Body of pancreas (tissue), 4 donors: ENCODE measurements around the gene CDK4. TPM values are rescaled to one million over a fixed set of nuclear protein-coding genes. Genes with fewer than 3 reads are reported as not detected.

Source experiments
- ATAC-seq: fragments of 150-250 bp; one replicate; pipeline ENCODE4 v1.9.1; 2016
- DNase-seq, 4 donors: peaks; one replicate each; pipeline ENCODE4 v3.0.0-alpha.2; 2019
- H3K27ac ChIP-seq, 4 donors: fragments of 200-600 bp; sonication (generic); 1 replicate in 3 of 4; 2 replicates in 1 of 4; pipeline versions ENCODE4 v1.5.1 to v1.6.1; 2016 to 2019; ENCODE audit warnings: mild to moderate bottlenecking in 1 of 4, mixed read lengths in 1 of 4, moderate library complexity in 1 of 4
- H3K27me3 ChIP-seq, 2 donors: fragments of 200-600 bp; sonication (generic); one replicate each; pipeline ENCODE4 v1.6.0; 2016; ENCODE audit warnings: mild to moderate bottlenecking in 1 of 2
- H3K36me3 ChIP-seq, 2 donors: fragments of 200-600 bp; sonication (generic); replicated peaks in 1 of 2; 2 replicates each; pipeline ENCODE4 v1.5.1; 2016; ENCODE audit warnings: low read depth in 2 of 2; ENCODE audit not compliant: insufficient read depth in 1 of 2
- H3K4me1 ChIP-seq: fragments of 200-600 bp; sonication (generic); one replicate; pipeline ENCODE4 v1.6.0; 2016
- H3K4me3 ChIP-seq, 2 donors: fragments of 200-600 bp; sonication (generic); 1 replicate in 1 of 2; 2 replicates in 1 of 2; pipeline ENCODE4 v1.5.1; 2016 to 2019
- H3K9me3 ChIP-seq, 3 donors: fragments of 200-600 bp; sonication (generic); 1 replicate in 2 of 3; 2 replicates in 1 of 3; pipeline ENCODE4 v1.5.1; 2016
- POLR2A ChIP-seq, 3 donors: fragments of 450-650 bp; IDR thresholded peaks; one replicate each; pipeline ENCODE4 v1.6.1; 2016; ENCODE audit warnings: antibody characterized with exemption in 3 of 3, mild to moderate bottlenecking in 2 of 3
- WGBS, 2 donors: methylation state at CpG; one replicate each; pipeline ENCODE4 v1.1.5; 2017; 5-methylcytosine and 5-hydroxymethylcytosine counted together
- intact Hi-C: fragments of 100-400 bp; cut with DNase I; formaldehyde crosslinking; loops from one replicate; pipeline ENCODE4 v1.15.1; 2023
- total RNA-seq, 2 donors: library from RNA; depleted of rRNA; stranded (reverse); fragments of >200 nt; gene quantifications; one replicate each; pipeline ENCODE4 v1.1.0, GENCODE V29; 2016
- TF ChIP-seq, protein P1 (sequence below), 7 experiments: fragments of 450-650 bp in 4 of 7; fragments of 200-600 bp in 3 of 7; sonication (generic) in 3 of 7; IDR thresholded peaks; one replicate each; pipeline ENCODE4 v1.5.1; 2016 to 2019; ENCODE audit warnings: antibody characterized with exemption in 7 of 7

CDK4 gene
- total RNA-seq, 2 donors from 2014 or later, result 27.0 to 81.2 TPM

DNA sequence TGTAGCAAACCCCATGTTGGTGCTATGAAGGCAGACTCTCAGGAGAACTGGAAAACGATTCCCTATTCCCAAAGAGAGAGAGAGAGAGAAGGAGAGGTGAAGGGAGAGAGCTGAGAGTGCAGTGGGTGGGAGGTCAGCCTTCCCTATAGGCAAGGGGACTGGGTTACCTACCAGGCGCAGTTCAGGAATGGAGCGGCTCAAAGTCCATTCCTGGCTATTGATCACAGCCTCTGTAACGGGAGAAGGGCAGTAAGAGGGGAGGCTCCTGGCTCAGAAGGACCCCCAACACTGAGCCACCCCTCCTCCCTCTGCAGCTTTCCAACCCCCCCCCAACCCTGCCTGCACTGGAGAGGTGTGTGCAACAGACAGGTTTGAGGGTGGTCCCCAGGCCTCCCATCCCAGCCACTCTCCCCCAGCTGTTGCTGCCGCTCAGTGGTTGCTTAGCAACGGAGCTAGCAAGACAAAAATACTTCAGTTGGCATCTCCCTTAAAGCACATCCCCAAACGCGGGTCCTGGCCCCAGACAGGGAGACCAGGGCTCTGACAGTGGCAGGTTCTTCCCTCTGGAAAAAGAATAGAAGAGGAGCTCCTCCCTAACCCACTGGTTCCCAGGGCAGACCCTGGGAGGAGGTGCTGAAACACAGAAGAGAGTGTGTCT, 16.8 kb downstream of the CDK4 start:
- peaks cover 11 to 48% of the 10 kb centered on the region in 2 donors for H3K27me3 ChIP-seq
- no peaks in the 10 kb centered on the region for H3K36me3 ChIP-seq
- H3K4me3 ChIP-seq, result no peak overlapping the region
- H3K4me1 ChIP-seq, result peaks cover 31% of the 10 kb centered on the region
- H3K9me3 ChIP-seq, result no peaks in the 10 kb centered on the region
- ATAC-seq (no peak), DNase-seq (no peak)
- no peak for TF ChIP-seq POLR2A (IDR thresholded peaks at IDR 0.05)
- TF ChIP-seq, protein P1, sequence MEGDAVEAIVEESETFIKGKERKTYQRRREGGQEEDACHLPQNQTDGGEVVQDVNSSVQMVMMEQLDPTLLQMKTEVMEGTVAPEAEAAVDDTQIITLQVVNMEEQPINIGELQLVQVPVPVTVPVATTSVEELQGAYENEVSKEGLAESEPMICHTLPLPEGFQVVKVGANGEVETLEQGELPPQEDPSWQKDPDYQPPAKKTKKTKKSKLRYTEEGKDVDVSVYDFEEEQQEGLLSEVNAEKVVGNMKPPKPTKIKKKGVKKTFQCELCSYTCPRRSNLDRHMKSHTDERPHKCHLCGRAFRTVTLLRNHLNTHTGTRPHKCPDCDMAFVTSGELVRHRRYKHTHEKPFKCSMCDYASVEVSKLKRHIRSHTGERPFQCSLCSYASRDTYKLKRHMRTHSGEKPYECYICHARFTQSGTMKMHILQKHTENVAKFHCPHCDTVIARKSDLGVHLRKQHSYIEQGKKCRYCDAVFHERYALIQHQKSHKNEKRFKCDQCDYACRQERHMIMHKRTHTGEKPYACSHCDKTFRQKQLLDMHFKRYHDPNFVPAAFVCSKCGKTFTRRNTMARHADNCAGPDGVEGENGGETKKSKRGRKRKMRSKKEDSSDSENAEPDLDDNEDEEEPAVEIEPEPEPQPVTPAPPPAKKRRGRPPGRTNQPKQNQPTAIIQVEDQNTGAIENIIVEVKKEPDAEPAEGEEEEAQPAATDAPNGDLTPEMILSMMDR (IDR thresholded peaks at IDR 0.05), result no peak
- intact Hi-C loops, result no loop called here
- no peak overlapping the region for H3K27ac ChIP-seq
- WGBS, 2 donors, result 1 to 19% methylated on average over 7 to 8 of the region's 8 CpGs

DNA sequence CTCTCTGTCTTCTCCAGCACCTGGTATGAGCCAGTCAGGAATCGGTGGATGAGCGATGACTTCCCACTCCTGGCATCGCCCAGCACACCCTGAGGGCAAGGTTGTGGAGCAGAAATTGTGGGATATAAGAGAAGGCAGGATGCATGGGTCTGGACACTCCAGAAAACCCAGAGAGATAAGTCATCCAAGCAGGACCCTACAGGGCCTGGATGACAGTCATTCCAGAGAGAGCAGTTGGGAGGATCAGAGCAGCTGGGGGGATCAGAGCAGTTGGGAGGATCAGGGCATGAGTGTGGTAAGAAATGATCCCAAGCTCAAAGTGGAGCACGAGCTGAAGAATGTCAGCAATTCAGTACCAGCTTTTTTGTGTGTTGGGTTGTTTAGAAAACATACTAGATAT, 17.5 kb downstream of the CDK4 start:
- no peak for DNase-seq
- Histone ChIP-seq H3K4me1 (peaks cover 31% of the 10 kb centered on the region), H3K9me3 (no peaks in the 10 kb centered on the region), H3K4me3 (no peak overlapping the region), H3K27me3 (peaks cover 11 to 43% of the 10 kb centered on the region in 2 donors), H3K27ac (no peak overlapping the region), H3K36me3 (no peaks in the 10 kb centered on the region)
- TF ChIP-seq, protein P1 (IDR thresholded peaks at IDR 0.05), result no peak
- no peak for TF ChIP-seq POLR2A (IDR thresholded peaks at IDR 0.05)
- no peak for ATAC-seq
- intact Hi-C loops, result no loop called here
- WGBS, 2 donors, result 74 to 76% methylated on average over 4 of the region's 4 CpGs

DNA sequence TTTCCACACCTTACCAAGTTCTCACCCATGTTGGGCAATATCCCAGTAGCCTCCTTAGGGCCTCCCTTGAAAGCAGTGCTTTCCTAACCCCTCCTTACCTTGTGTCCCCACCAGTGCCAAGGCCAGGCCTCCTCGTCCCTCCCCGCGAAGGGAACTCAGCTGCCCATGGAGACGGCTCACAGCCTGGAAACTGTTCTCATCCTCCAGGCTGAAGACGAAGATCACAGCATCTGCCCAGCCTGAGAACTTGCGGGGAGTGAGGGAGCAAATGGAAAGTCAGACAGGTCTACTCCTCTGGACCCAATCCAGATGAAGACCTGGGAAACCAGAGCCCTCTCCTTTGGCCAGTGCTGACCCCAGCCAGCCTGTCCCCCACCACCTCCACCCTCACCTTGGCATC, 18.2 kb downstream of the CDK4 start:
- peaks cover 11 to 40% of the 10 kb centered on the region in 2 donors for H3K27me3 ChIP-seq
- no peaks in the 10 kb centered on the region for H3K36me3 ChIP-seq
- 70 to 76% methylated on average over 4 to 6 of the region's 6 CpGs for WGBS, 2 donors
- H3K27ac ChIP-seq, result no peak overlapping the region
- ATAC-seq, result no peak
- intact Hi-C loops, result no loop called here
- H3K9me3 ChIP-seq, result no peaks in the 10 kb centered on the region
- TF ChIP-seq, protein P1 (IDR thresholded peaks at IDR 0.05), result no peak
- TF ChIP-seq POLR2A (IDR thresholded peaks at IDR 0.05), result no peak
- H3K4me3 ChIP-seq, result no peak overlapping the region
- DNase-seq, result no peak
- H3K4me1 ChIP-seq, result peaks cover 31% of the 10 kb centered on the region

DNA sequence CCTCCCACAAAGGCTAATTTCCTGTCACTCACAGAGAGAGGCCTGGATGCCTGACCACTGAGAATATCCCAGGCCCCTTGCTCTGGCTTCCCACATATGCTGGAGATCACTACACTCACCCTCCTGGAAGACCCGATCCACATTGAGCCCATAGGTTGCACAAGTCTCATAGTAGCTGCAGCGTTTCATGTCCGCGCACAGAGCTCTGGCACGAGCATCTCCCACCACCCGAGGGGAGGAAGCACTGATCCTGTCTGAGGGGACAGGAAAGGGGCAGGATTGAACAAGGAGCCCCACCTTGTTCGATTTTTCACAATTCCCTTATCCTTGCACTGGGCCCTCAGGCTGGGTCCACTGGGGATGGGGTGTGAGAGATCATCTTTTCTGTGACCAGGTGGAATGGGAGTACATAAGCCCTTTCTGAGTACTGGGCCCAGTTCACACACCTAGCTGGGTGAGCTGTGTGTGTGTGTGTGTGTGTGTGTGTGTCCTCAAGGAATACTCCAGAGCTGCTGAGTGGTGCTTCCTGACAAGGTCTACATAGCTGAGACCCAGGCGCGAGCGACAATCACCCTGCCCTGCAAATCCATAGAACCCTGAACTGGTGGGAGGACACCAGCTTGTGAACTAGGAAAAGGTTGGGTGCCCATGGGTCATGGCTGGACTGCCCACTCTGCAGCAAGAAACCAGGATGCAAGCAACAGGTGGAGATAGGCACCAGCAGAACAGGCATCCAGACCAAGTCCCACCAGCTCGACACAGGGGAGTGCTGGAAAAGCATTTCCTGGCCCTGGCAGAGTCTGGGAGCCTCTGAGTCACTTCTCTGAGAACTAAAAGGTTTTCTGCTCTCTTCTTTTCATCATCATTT, 19.1 kb downstream of the CDK4 start:
- Histone ChIP-seq H3K27me3 (peaks cover 6 to 30% of the 10 kb centered on the region in 2 donors), H3K4me1 (peaks cover 23% of the 10 kb centered on the region), H3K4me3 (no peak overlapping the region), H3K36me3 (no peaks in the 10 kb centered on the region), H3K9me3 (no peaks in the 10 kb centered on the region), H3K27ac (no peak overlapping the region)
- TF ChIP-seq, protein P1 (IDR thresholded peaks at IDR 0.05), result no peak
- no peak for TF ChIP-seq POLR2A (IDR thresholded peaks at IDR 0.05)
- 73 to 78% methylated on average over 11 of the region's 11 CpGs for WGBS, 2 donors
- ATAC-seq (no peak), DNase-seq (no peak)
- intact Hi-C loops, result no loop called here
